AG09309 (cell line): Measurements from ENCODE around the gene KLHL4.
"Not testable (repeated sequence)": the region's sequence is repeated elsewhere in the genome, so short reads cannot be mapped to it uniquely, and the experiment has no call there.

Experiments used
- DNase-seq: peaks from one replicate; pipeline ENCODE4 v3.0.0-alpha.2; 2010; ENCODE audit warnings: low read depth
- H3K4me3 ChIP-seq: 2 replicates; pipeline ENCODE4 v1.5.1; 2011; ENCODE audit warnings: mild to moderate bottlenecking, low read depth, low read length, moderate library complexity; ENCODE audit not compliant: control insufficient read depth
- CTCF ChIP-seq: IDR thresholded peaks from 2 replicates; pipeline ENCODE4 v1.5.1; 2011; ENCODE audit warnings: mild to moderate bottlenecking, low read depth, low read length, inconsistent platforms; ENCODE audit not compliant: insufficient read depth, control insufficient read depth; ENCODE audit errors: missing control alignments

The KLHL4 gene

GRCh38 chrX:87693204-87693603 lies 175.6 kb downstream of the KLHL4 start:
- DNase-seq, result no peak
- no peak overlapping the region for H3K4me3 ChIP-seq
- no peak for TF ChIP-seq CTCF

GRCh38 chrX:87697409-87697808 lies 179.8 kb downstream of the KLHL4 start:
- no peak for DNase-seq
- TF ChIP-seq CTCF, result no peak
- H3K4me3 ChIP-seq, result no peak overlapping the region

GRCh38 chrX:87702795-87703194 lies 185.2 kb downstream of the KLHL4 start:
- no peak for DNase-seq
- no peak overlapping the region for H3K4me3 ChIP-seq
- TF ChIP-seq CTCF, result no peak

- H3K4me3 ChIP-seq, DNase-seq: not testable (repeated sequence)
These were observed 185.9 kb downstream of the KLHL4 start for GRCh38 chrX:87703469-87703868.

- H3K4me3 ChIP-seq, result no peak overlapping the region
- TF ChIP-seq CTCF, result no peak
- DNase-seq, result no peak
These were observed 188.5 kb downstream of the KLHL4 start for GRCh38 chrX:87706134-87706533.

- no peak overlapping the region for H3K4me3 ChIP-seq
- no peak for TF ChIP-seq CTCF
- no peak for DNase-seq
These were observed 193.0 kb downstream of the KLHL4 start for GRCh38 chrX:87710580-87710979.
